MM.1S (cell line): Measurements from ENCODE around the gene NUSAP1.

Experiments
- DNase-seq: peaks from one replicate; pipeline ENCODE4 v3.0.0-alpha.2; 2015
- H2AFZ ChIP-seq: fragments of 300-600 bp; sonication (generic); 2 replicates; pipeline ENCODE4 v1.6.0; 2016; ENCODE audit warnings: antibody characterized with exemption, low read length
- H3F3A ChIP-seq: fragments of 300-600 bp; sonication (generic); 2 replicates; pipeline ENCODE4 v1.6.1; 2016; ENCODE audit warnings: mild to moderate bottlenecking, antibody characterized with exemption, low read length, moderate library complexity, mixed read lengths; ENCODE audit not compliant: insufficient read depth
- H3K27ac ChIP-seq: fragments of 300-600 bp; sonication (generic); 2 replicates; pipeline ENCODE4 v1.5.1; 2016; ENCODE audit warnings: mild to moderate bottlenecking, low read length
- H3K27me3 ChIP-seq: fragments of 300-600 bp; sonication (generic); replicated peaks from 2 replicates; pipeline ENCODE4 v1.6.0; 2016; ENCODE audit warnings: low read length; ENCODE audit not compliant: insufficient read depth
- H3K36me3 ChIP-seq: fragments of 300-600 bp; sonication (generic); replicated peaks from 2 replicates; pipeline ENCODE4 v1.6.1; 2016; ENCODE audit warnings: mild to moderate bottlenecking, low read length, mixed read lengths; ENCODE audit not compliant: insufficient read depth
- H3K4me1 ChIP-seq: fragments of 300-600 bp; sonication (generic); 2 replicates; pipeline ENCODE4 v1.6.1; 2016; ENCODE audit warnings: low read length, mixed read lengths
- H3K4me2 ChIP-seq: fragments of 300-600 bp; sonication (generic); 2 replicates; pipeline ENCODE4 v1.6.0; 2016; ENCODE audit warnings: low read depth, low read length
- H3K4me3 ChIP-seq: fragments of 300-600 bp; sonication (generic); 2 replicates; pipeline ENCODE4 v1.5.1; 2016; ENCODE audit warnings: low read length, mixed read lengths
- H3K79me2 ChIP-seq: fragments of 300-600 bp; sonication (generic); 2 replicates; pipeline ENCODE4 v1.6.1; 2016; ENCODE audit warnings: mixed run types, low read length, mixed read lengths
- H3K9ac ChIP-seq: fragments of 300-600 bp; sonication (generic); 2 replicates; pipeline ENCODE4 v1.6.1; 2016; ENCODE audit warnings: low read length, mixed read lengths
- H3K9me2 ChIP-seq: fragments of 300-600 bp; sonication (generic); replicated peaks from 2 replicates; pipeline ENCODE4 v1.6.1; 2016; ENCODE audit warnings: mild to moderate bottlenecking, low read length, mixed read lengths; ENCODE audit not compliant: insufficient read depth
- H3K9me3 ChIP-seq: fragments of 300-600 bp; sonication (generic); replicated peaks from 2 replicates; pipeline ENCODE4 v1.6.1; 2016; ENCODE audit warnings: mild to moderate bottlenecking, low read length, mixed read lengths; ENCODE audit not compliant: insufficient read depth
- H4K20me1 ChIP-seq: fragments of 300-600 bp; sonication (generic); 2 replicates; pipeline ENCODE4 v1.6.1; 2016; ENCODE audit warnings: mild to moderate bottlenecking, low read length, moderate library complexity, mixed read lengths; ENCODE audit not compliant: insufficient read depth
- CTCF ChIP-seq: fragments of 300-600 bp; sonication (generic); IDR thresholded peaks from 2 replicates; pipeline ENCODE4 v1.5.1; 2016; ENCODE audit warnings: antibody characterized with exemption, low read length, mixed read lengths
- EZH2 ChIP-seq: fragments of 300-600 bp; sonication (generic); optimal IDR thresholded peaks from 2 replicates; pipeline ENCODE3; 2017; ENCODE audit warnings: low read depth, mild to moderate bottlenecking, antibody characterized with exemption, low read length, mixed read lengths
- EZH2phosphoT487 ChIP-seq: fragments of 300-600 bp; sonication (generic); IDR thresholded peaks from 2 replicates; pipeline ENCODE4 v1.6.1; 2018; ENCODE audit warnings: antibody characterized with exemption, low read length

NUSAP1 gene

DNA sequence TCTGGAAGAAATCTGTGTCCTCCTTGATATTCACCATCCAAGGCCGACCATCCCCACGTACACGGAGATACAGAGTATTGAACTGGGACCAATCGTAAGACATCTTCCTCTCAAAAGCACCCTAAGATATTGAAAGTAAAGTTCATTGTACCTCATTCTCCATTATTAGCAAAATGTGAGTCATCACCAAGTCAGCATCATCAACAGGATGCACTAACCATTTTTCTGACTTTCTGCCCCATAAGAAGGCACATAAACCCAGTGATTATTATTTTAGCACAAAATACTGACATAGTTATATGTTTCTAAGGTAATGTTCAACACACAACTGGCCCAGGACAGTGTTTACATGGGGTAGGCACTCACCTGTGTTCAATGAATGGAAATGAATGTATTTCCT is 62.2 kb downstream of the NUSAP1 start:
- Histone ChIP-seq H3K9me2 (no peaks in the 10 kb centered on the region), H3K9ac (no peak overlapping the region), H3K4me3 (no peak overlapping the region), H3K36me3 (peaks cover 5% of the 10 kb centered on the region; the same call in 1 of the 2 replicates), H3K4me1 (peaks cover 7% of the 10 kb centered on the region), H3K4me2 (no peak overlapping the region), H3K27me3 (no peaks in the 10 kb centered on the region), H3F3A (peaks cover 11% of the 10 kb centered on the region), H3K79me2 (no peaks in the 10 kb centered on the region), H3K9me3 (no peaks in the 10 kb centered on the region), H2AFZ (no peak overlapping the region), H4K20me1 (no peaks in the 10 kb centered on the region), H3K27ac (no peak overlapping the region)
- TF ChIP-seq EZH2 = no peak
- TF ChIP-seq EZH2phosphoT487 = no peak
- TF ChIP-seq CTCF = no peak
- DNase-seq = no peak

- peaks cover 7% of the 10 kb centered on the region for H3K4me1 ChIP-seq
- H4K20me1 ChIP-seq = no peaks in the 10 kb centered on the region
- no peak overlapping the region; the same call in 1 of the 2 replicates for H3K9ac ChIP-seq
- no peaks in the 10 kb centered on the region for H3K79me2 ChIP-seq
- 0 out of 2 replicates have a peak overlapping the region, but pooled peaks have one; percentile 19 for H2AFZ ChIP-seq
- peak overlapping the region; percentile 56; the same call in 1 of the 2 replicates for H3K27ac ChIP-seq
- H3K27me3 ChIP-seq = no peaks in the 10 kb centered on the region
- no peaks in the 10 kb centered on the region for H3K9me2 ChIP-seq
- H3K36me3 ChIP-seq = peaks cover 5% of the 10 kb centered on the region; the same call in 1 of the 2 replicates
- DNase-seq = peak; percentile 72
- no peaks in the 10 kb centered on the region for H3K9me3 ChIP-seq
- TF ChIP-seq CTCF (no peak), EZH2phosphoT487 (no peak), EZH2 (no peak)
- peaks cover 11% of the 10 kb centered on the region for H3F3A ChIP-seq
- H3K4me3 ChIP-seq = 0 out of 2 replicates have a peak overlapping the region, but pooled peaks have one; percentile 2
- H3K4me2 ChIP-seq = peak overlapping the region; percentile 31
These were observed 63.4 kb downstream of the NUSAP1 start for GRCh38 chr15:41396111-41396510.

- peak overlapping the region; percentile 23; the same call in 1 of the 2 replicates for H3K27ac ChIP-seq
- H3K9ac ChIP-seq = peak overlapping the region; percentile 82
These were observed 69.2 kb downstream of the NUSAP1 start for GRCh38 chr15:41401904-41402267.

More at GRCh38 chr15:41401904-41402267, 69.2 kb downstream of the NUSAP1 start:
- TF ChIP-seq CTCF = no peak
- TF ChIP-seq EZH2 = no peak
- no peak for TF ChIP-seq EZH2phosphoT487
- no peaks in the 10 kb centered on the region for H3K9me3 ChIP-seq
- no peaks in the 10 kb centered on the region for H3K9me2 ChIP-seq
- peak overlapping the region; percentile 89 for H3K4me3 ChIP-seq
- peaks cover under 1% of the 10 kb centered on the region for H3K4me1 ChIP-seq
- H4K20me1 ChIP-seq = no peaks in the 10 kb centered on the region
- peak overlapping the region; percentile 80 for H2AFZ ChIP-seq
- peaks cover 14% of the 10 kb centered on the region for H3K79me2 ChIP-seq
- no peaks in the 10 kb centered on the region for H3K27me3 ChIP-seq
- peak overlapping the region; percentile 91 for H3K4me2 ChIP-seq
- no peaks in the 10 kb centered on the region for H3K36me3 ChIP-seq
- no peak for DNase-seq
- H3F3A ChIP-seq = peaks cover 7% of the 10 kb centered on the region
